Lung (tissue), 13 donors: ENCODE data around the gene GTF3C5. TPM values are rescaled to one million over a fixed set of nuclear protein-coding genes. Genes with fewer than 3 reads are reported as not detected.

Source experiments
- ATAC-seq: fragments of 200-7000 bp; cut with Tn5 transposase; one replicate; pipeline ENCODE4 v1.9.1; 2020; ENCODE audit warnings: moderate number of reproducible peaks; ENCODE audit not compliant: insufficient read depth, low FRiP score
- DNase-seq, 3 donors: peaks; one replicate each; pipeline ENCODE4 v3.0.0-alpha.2; 2013 to 2017
- H3K27ac ChIP-seq, 2 donors: one replicate each; pipeline ENCODE4 v1.5.1; 2013; ENCODE audit warnings: mild to moderate bottlenecking in 2 of 2, moderate library complexity in 2 of 2, control low read depth in 1 of 2, inconsistent platforms in 1 of 2, low read depth in 1 of 2, low read length in 1 of 2
- H3K27me3 ChIP-seq, 3 donors: one replicate each; pipeline ENCODE4 v1.5.1; 2013; ENCODE audit warnings: low read length in 2 of 3; ENCODE audit not compliant: control insufficient read depth in 3 of 3, insufficient read depth in 3 of 3
- H3K36me3 ChIP-seq, 4 donors: one replicate each; pipeline ENCODE4 v1.5.1; 2013; ENCODE audit warnings: low read length in 4 of 4, mild to moderate bottlenecking in 1 of 4, moderate library complexity in 1 of 4; ENCODE audit not compliant: control insufficient read depth in 4 of 4, insufficient read depth in 4 of 4
- H3K4me1 ChIP-seq, 5 donors: one replicate each; pipeline ENCODE4 v1.5.1; 2013; ENCODE audit warnings: low read length in 5 of 5, mild to moderate bottlenecking in 2 of 5, moderate library complexity in 1 of 5; ENCODE audit not compliant: control insufficient read depth in 5 of 5, insufficient read depth in 5 of 5
- H3K4me3 ChIP-seq: one replicate; pipeline ENCODE4 v1.5.1; 2013; ENCODE audit warnings: mild to moderate bottlenecking, control low read depth, moderate library complexity
- H3K9ac ChIP-seq, 2 donors: one replicate each; pipeline ENCODE4 v1.5.1; 2013; ENCODE audit warnings: low read length in 2 of 2, control low read depth in 1 of 2; ENCODE audit not compliant: insufficient read depth in 1 of 2
- H3K9me3 ChIP-seq, 4 donors: one replicate each; pipeline ENCODE4 v1.5.1; 2013; ENCODE audit warnings: low read length in 3 of 4, mild to moderate bottlenecking in 1 of 4, moderate library complexity in 1 of 4; ENCODE audit not compliant: control insufficient read depth in 4 of 4, insufficient read depth in 3 of 4
- WGBS, 2 donors: extraction: QIAGEN DNeasy Blood & Tissue Kit; methylation state at CpG; one replicate each; pipeline ENCODE4 v1.1.7; 2013; 5-methylcytosine and 5-hydroxymethylcytosine counted together
- polyA plus RNA-seq, 2 donors: library from polyadenylated mRNA; stranded (reverse); fragments of 200-250 nt; gene quantifications; one replicate each; pipeline ENCODE4 v1.2.1, GENCODE V29; 2013
- small RNA-seq: library from RNA; depleted of rRNA; stranded (forward); fragments of <200 nt; gene quantifications from one replicate; pipeline ENCODE3, GENCODE V24; 2014; ENCODE audit warnings: low replicate concordance
- total RNA-seq, 2 donors: library from RNA; depleted of rRNA in 1 of 2; stranded (reverse); fragments of >200 nt in 1 of 2; gene quantifications; one replicate each; pipeline ENCODE4 v1.2.1, GENCODE V29; 2014 to 2021
- TF ChIP-seq, protein P1 (sequence below): IDR thresholded peaks from 2 replicates; pipeline ENCODE4 v1.5.1; 2012; ENCODE audit warnings: mild to moderate bottlenecking; ENCODE audit errors: control extremely low read depth, extremely low read depth
- donor health status: control.
- donor health status: control.
- donor health status: Bipolar disorder and iron deficiency.
- donor health status: healthy.
- donor health status: DM: yes; HTN: yes; CAD: no.

The GTF3C5 gene
- total and polyA plus RNA-seq, 4 donors, result 41.0 to 60.0 (median 45.5) TPM

DNA sequence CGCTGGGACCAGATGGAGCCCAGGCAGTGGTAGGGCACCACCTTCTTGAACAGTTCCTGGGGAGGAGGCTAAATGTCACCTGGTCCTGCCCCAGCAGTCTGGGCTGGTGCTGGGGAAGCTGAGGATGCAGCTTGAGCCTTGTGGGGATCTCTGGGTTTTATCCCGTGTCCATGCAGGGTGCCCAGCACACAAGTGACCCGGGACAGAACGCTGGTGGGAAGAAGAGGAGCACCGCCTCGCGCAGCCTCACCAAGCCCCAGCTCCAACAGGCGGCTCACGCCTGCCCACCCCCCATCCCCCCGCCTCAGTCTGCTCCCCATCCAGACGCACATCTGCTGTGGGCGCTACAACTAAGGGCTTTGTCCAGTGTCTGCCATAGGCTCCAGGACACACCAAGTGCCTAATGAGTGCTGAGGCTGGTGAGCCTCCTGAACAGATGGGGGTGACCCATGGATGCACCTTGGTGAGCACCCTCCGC lies 76.5 kb downstream of the GTF3C5 start:
- Histone ChIP-seq H3K4me3 (no peak overlapping the region), H3K4me1 (peaks cover 0 to 2% (median 0%) of the 10 kb centered on the region in 5 donors), H3K27me3 (no peaks in the 10 kb centered on the region), H3K9me3 (no peaks in the 10 kb centered on the region), H3K27ac (no peak overlapping the region), H3K36me3 (peaks cover 16 to 72% (median 20%) of the 10 kb centered on the region in 4 donors), H3K9ac (no peak overlapping the region)
- ATAC-seq (no peak), DNase-seq (no peak)
- 90 to 96% methylated on average over 11 to 13 of the region's 13 CpGs for WGBS, 2 donors
- TF ChIP-seq, protein P1, sequence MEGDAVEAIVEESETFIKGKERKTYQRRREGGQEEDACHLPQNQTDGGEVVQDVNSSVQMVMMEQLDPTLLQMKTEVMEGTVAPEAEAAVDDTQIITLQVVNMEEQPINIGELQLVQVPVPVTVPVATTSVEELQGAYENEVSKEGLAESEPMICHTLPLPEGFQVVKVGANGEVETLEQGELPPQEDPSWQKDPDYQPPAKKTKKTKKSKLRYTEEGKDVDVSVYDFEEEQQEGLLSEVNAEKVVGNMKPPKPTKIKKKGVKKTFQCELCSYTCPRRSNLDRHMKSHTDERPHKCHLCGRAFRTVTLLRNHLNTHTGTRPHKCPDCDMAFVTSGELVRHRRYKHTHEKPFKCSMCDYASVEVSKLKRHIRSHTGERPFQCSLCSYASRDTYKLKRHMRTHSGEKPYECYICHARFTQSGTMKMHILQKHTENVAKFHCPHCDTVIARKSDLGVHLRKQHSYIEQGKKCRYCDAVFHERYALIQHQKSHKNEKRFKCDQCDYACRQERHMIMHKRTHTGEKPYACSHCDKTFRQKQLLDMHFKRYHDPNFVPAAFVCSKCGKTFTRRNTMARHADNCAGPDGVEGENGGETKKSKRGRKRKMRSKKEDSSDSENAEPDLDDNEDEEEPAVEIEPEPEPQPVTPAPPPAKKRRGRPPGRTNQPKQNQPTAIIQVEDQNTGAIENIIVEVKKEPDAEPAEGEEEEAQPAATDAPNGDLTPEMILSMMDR, result no peak

Small RNAs within 50 kb of the gene (small RNA-seq; reads per million reads assigned to genes)
- not detected for gene MIR6877

Other genes with a start within 250 kb of the GTF3C5 start
- gene AK8, start 152.7 kb upstream of the GTF3C5 start, total RNA-seq, result 10 to 100 TPM in 1 of 2 donors, 1 to 10 TPM in 1; 5.1 to 10.6 TPM
- 1 to 10 TPM; 1.9 to 2.4 TPM for gene AK8, start 152.7 kb upstream of the GTF3C5 start, polyA plus RNA-seq
- 10 to 100 TPM; 21.2 to 25.1 TPM for gene SPACA9, start 152.1 kb upstream of the GTF3C5 start, total RNA-seq
- gene SPACA9, start 152.1 kb upstream of the GTF3C5 start, polyA plus RNA-seq, result 10 to 100 TPM; 10.5 to 11.3 TPM
- gene TSC1, start 86.4 kb upstream of the GTF3C5 start, total RNA-seq, result 10 to 100 TPM; 50.8 to 76.6 TPM
- gene TSC1, start 86.4 kb upstream of the GTF3C5 start, polyA plus RNA-seq, result 10 to 100 TPM; 11.4 to 16.1 TPM
- gene GFI1B, start 52.3 kb upstream of the GTF3C5 start, total RNA-seq, result 1 to 10 TPM in 1 of 2 donors, under 1 TPM in 1; 0.25 to 1.0 TPM
- gene GFI1B, start 52.3 kb upstream of the GTF3C5 start, polyA plus RNA-seq, result 1 to 10 TPM in 1 of 2 donors, under 1 TPM in 1; 0.49 to 1.4 TPM
- 1 to 10 TPM in 1 of 2 donors, under 1 TPM in 1; 0.77 to 6.3 TPM for gene CEL, start 31.0 kb downstream of the GTF3C5 start, total RNA-seq
- under 1 TPM; 0.66 to 0.94 TPM for gene CEL, start 31.0 kb downstream of the GTF3C5 start, polyA plus RNA-seq
- gene RALGDS, start 90.2 kb downstream of the GTF3C5 start, total RNA-seq, result 10 to 100 TPM; 60.7 to 61.1 TPM
- gene RALGDS, start 90.2 kb downstream of the GTF3C5 start, polyA plus RNA-seq, result 100 to 1,000 TPM in 1 of 2 donors, 10 to 100 TPM in 1; 49.5 to 145 TPM
- 10 to 100 TPM in 1 of 2 donors, 1 to 10 TPM in 1; 6.1 to 42.9 TPM for gene GBGT1, start 132.9 kb downstream of the GTF3C5 start, total RNA-seq
- gene GBGT1, start 132.9 kb downstream of the GTF3C5 start, polyA plus RNA-seq, result 10 to 100 TPM; 14.8 to 31.6 TPM
- not detected for gene OBP2B, start 178.3 kb downstream of the GTF3C5 start, total RNA-seq
- gene OBP2B, start 178.3 kb downstream of the GTF3C5 start, polyA plus RNA-seq, result not detected
- gene ABO, start 244.2 kb downstream of the GTF3C5 start, total RNA-seq, result 10 to 100 TPM in 1 of 2 donors, 1 to 10 TPM in 1; 3.9 to 23.0 TPM
- 10 to 100 TPM in 1 of 2 donors, 1 to 10 TPM in 1; 4.0 to 14.6 TPM for gene ABO, start 244.2 kb downstream of the GTF3C5 start, polyA plus RNA-seq